ENCODE measurements around the gene IL3. TPM values are rescaled to one million over a fixed set of nuclear protein-coding genes. Genes with fewer than 3 reads are reported as not detected.

IL3 gene
- total RNA-seq, 1 donor from 2014 or later, result not detected

GRCh38 chr5:132066871-132067270 is 6.4 kb downstream of the IL3 start:
- Mint-ChIP-seq H3K9me3 (no peaks in the 10 kb centered on the region), H3K36me3 (peaks cover 1% of the 10 kb centered on the region), H3K27me3 (ENCODE audit: insufficient read depth, low read depth) (peaks cover 6% of the 10 kb centered on the region), H3K4me1 (no peaks in the 10 kb centered on the region), H3K27ac (no peak overlapping the region), H3K4me3 (no peak overlapping the region)
- no peak overlapping the region for H3K9ac ChIP-seq
- H3K27me3 ChIP-seq, result no peaks in the 10 kb centered on the region
- H3K4me1 ChIP-seq, result no peaks in the 10 kb centered on the region
- H3K79me2 ChIP-seq (ENCODE audit: low read depth), result no peaks in the 10 kb centered on the region
- no peaks in the 10 kb centered on the region for H3K36me3 ChIP-seq
- no peak for TF ChIP-seq CTCF (IDR thresholded peaks at IDR 0.05)
- no peak for TF ChIP-seq EZH2 (IDR thresholded peaks at IDR 0.05)
- no peak for TF ChIP-seq EZH2phosphoT487 (IDR thresholded peaks at IDR 0.05)
- no peak overlapping the region for H3K4me2 ChIP-seq
- no peak overlapping the region for H3K4me3 ChIP-seq
- DNase-seq (ENCODE audit: low spot score), result no peak
- no peaks in the 10 kb centered on the region for H3K9me3 ChIP-seq (ENCODE audit: low read depth)
- H3K27ac ChIP-seq, result no peak overlapping the region
- no peak overlapping the region for H2AFZ ChIP-seq (replicated peaks)
- no peaks in the 10 kb centered on the region for H4K20me1 ChIP-seq (ENCODE audit: low read depth)
- no peaks in the 10 kb centered on the region for H3F3A ChIP-seq (ENCODE audit: low read depth)

- H3K4me3 Mint-ChIP-seq, result no peak overlapping the region
- H3K4me1 Mint-ChIP-seq, result no peaks in the 10 kb centered on the region
- Histone ChIP-seq H3K27ac (no peak overlapping the region), H3K79me2 (ENCODE audit: low read depth) (no peaks in the 10 kb centered on the region), H3K27me3 (no peaks in the 10 kb centered on the region), H2AFZ (replicated peaks) (no peak overlapping the region), H3K36me3 (no peaks in the 10 kb centered on the region), H3K4me3 (no peak overlapping the region), H3K9ac (no peak overlapping the region), H3K9me3 (ENCODE audit: low read depth) (no peaks in the 10 kb centered on the region), H3F3A (ENCODE audit: low read depth) (no peaks in the 10 kb centered on the region), H3K4me1 (no peaks in the 10 kb centered on the region), H4K20me1 (ENCODE audit: low read depth) (no peaks in the 10 kb centered on the region), H3K4me2 (no peak overlapping the region)
- no peak for DNase-seq (ENCODE audit: low spot score)
- H3K36me3 Mint-ChIP-seq, result peaks cover 1% of the 10 kb centered on the region
- H3K9me3 Mint-ChIP-seq, result no peaks in the 10 kb centered on the region
- no peak for TF ChIP-seq CTCF (IDR thresholded peaks at IDR 0.05)
- no peak for TF ChIP-seq EZH2 (IDR thresholded peaks at IDR 0.05)
- TF ChIP-seq EZH2phosphoT487 (IDR thresholded peaks at IDR 0.05), result no peak
- no peak overlapping the region for H3K27ac Mint-ChIP-seq
- peaks cover 6% of the 10 kb centered on the region for H3K27me3 Mint-ChIP-seq (ENCODE audit: insufficient read depth, low read depth)
Measured at GRCh38 chr5:132067451-132067850, 7.0 kb downstream of the IL3 start.

- Mint-ChIP-seq H3K4me1 (no peaks in the 10 kb centered on the region), H3K27me3 (ENCODE audit: insufficient read depth, low read depth) (peaks cover 6% of the 10 kb centered on the region), H3K36me3 (peaks cover 1% of the 10 kb centered on the region), H3K9me3 (no peaks in the 10 kb centered on the region), H3K27ac (peak overlapping the region; percentile 25), H3K4me3 (no peak overlapping the region)
- Histone ChIP-seq H3K9me3 (ENCODE audit: low read depth) (no peaks in the 10 kb centered on the region), H4K20me1 (ENCODE audit: low read depth) (no peaks in the 10 kb centered on the region), H3K27ac (no peak overlapping the region), H3K9ac (no peak overlapping the region), H3K79me2 (ENCODE audit: low read depth) (no peaks in the 10 kb centered on the region), H3K4me1 (no peaks in the 10 kb centered on the region), H3K36me3 (no peaks in the 10 kb centered on the region), H3K27me3 (no peaks in the 10 kb centered on the region), H3K4me3 (no peak overlapping the region), H3F3A (ENCODE audit: low read depth) (no peaks in the 10 kb centered on the region), H2AFZ (replicated peaks) (no peak overlapping the region), H3K4me2 (no peak overlapping the region)
- no peak for TF ChIP-seq EZH2 (IDR thresholded peaks at IDR 0.05)
- TF ChIP-seq CTCF (IDR thresholded peaks at IDR 0.05), result no peak
- no peak for DNase-seq (ENCODE audit: low spot score)
Measured at GRCh38 chr5:132067941-132068808, 7.7 kb downstream of the IL3 start.
